Activated effector memory CD4-positive, alpha-beta T cell treated with anti-CD3 and anti-CD28 coated beads, Interleukin-2, amount 50 U/mL, for 16 hours (primary cell): Measurements from ENCODE around the gene CXorf65.

Source experiments
- DNase-seq: peaks from one replicate; pipeline ENCODE4 v3.0.0-alpha.2; 2020

The CXorf65 gene

GRCh38 chrX:71105628-71106027 is 912 bp downstream of the CXorf65 start:
- DNase-seq = no peak

- DNase-seq = peak; percentile 79
Measured at GRCh38 chrX:71103110-71103983, 3.2 kb downstream of the CXorf65 start.

GRCh38 chrX:71102292-71102691 is 4.2 kb downstream of the CXorf65 start:
- DNase-seq = no peak

GRCh38 chrX:71100581-71101505 is 5.7 kb downstream of the CXorf65 start:
- DNase-seq = no peak

- DNase-seq = no peak
Measured at GRCh38 chrX:71099736-71100135, 6.8 kb downstream of the CXorf65 start.

GRCh38 chrX:71098951-71099506 is 7.5 kb downstream of the CXorf65 start:
- DNase-seq = no peak

- DNase-seq = peak; percentile 91
Measured at GRCh38 chrX:71098302-71098701, 8.2 kb downstream of the CXorf65 start.

- no peak for DNase-seq
Measured at GRCh38 chrX:71096760-71097032, 9.8 kb downstream of the CXorf65 start.

GRCh38 chrX:71095981-71096759 is 10.4 kb downstream of the CXorf65 start:
- no peak for DNase-seq

GRCh38 chrX:71095555-71095980 is 11.0 kb downstream of the CXorf65 start, which contains the start of gene FOXO4:
FOXO4 (plus strand) TSS chrX:71095851; CDS start chrX:71096529, 678 bp downstream.
- DNase-seq = peak; percentile 95

- no peak for DNase-seq
Measured at GRCh38 chrX:71095033-71095432, 11.5 kb downstream of the CXorf65 start.

GRCh38 chrX:71091263-71091662 is 15.3 kb downstream of the CXorf65 start:
- no peak for DNase-seq

- no peak for DNase-seq
Measured at GRCh38 chrX:71085900-71086299, 20.6 kb downstream of the CXorf65 start.

- DNase-seq = no peak
Measured at GRCh38 chrX:71082822-71083221, 23.7 kb downstream of the CXorf65 start.

- no peak for DNase-seq
Measured at GRCh38 chrX:71082124-71082647, 24.4 kb downstream of the CXorf65 start.

GRCh38 chrX:71081330-71082123 is 25.0 kb downstream of the CXorf65 start:
- no peak for DNase-seq

GRCh38 chrX:71070531-71070930 is 36.0 kb downstream of the CXorf65 start:
- no peak for DNase-seq

- DNase-seq = peak; percentile 94
Measured at GRCh38 chrX:71068044-71068918, 38.3 kb downstream of the CXorf65 start, which contains the start of gene SNX12. SNX12 (minus strand) TSS chrX:71068334; CDS start chrX:71068306, 28 bp downstream.

- no peak for DNase-seq
Measured at GRCh38 chrX:71067712-71068043, 38.9 kb downstream of the CXorf65 start.

GRCh38 chrX:71067089-71067488 is 39.5 kb downstream of the CXorf65 start:
- DNase-seq = no peak
